H1 (cell line): ENCODE results near the gene GPR25. TPM values are rescaled to one million over a fixed set of nuclear protein-coding genes. Genes with fewer than 3 reads are reported as not detected.

Experiments used
- CTCF ChIA-PET: fragments of 300-600 bp; sonication (Branson Sonifier 250); formaldehyde crosslinking; loops from one replicate; lab custom pipeline; 2021; ENCODE audit not compliant: partially characterized antibody; lab: Charles Lee
- POLR2A ChIA-PET: fragments of 300-600 bp; sonication (Branson Sonifier 250); formaldehyde crosslinking; loops from one replicate; lab custom pipeline; 2021; ENCODE audit warnings: inconsistent platforms; ENCODE audit not compliant: partially characterized antibody; lab: Charles Lee
- DNase-seq, 2 experiments: peaks; one replicate each; pipeline versions ENCODE4 v3.0.0 to v3.0.0-alpha.2; 2010 to 2022; ENCODE audit warnings: low spot score in 2 of 2, low read depth in 1 of 2, mixed read lengths in 1 of 2
- FAIRE-seq: peaks from 2 replicates; lab custom pipeline; 2011; peaks lifted over from hg19 to GRCh38; lab: Jason Lieb, UNC
- H2AFZ ChIP-seq: 2 replicates; pipeline ENCODE4 v1.8.1; 2012; ENCODE audit warnings: low read length, inconsistent platforms
- H2AK5ac ChIP-seq: 2 replicates; pipeline ENCODE4 v1.6.1; 2013; ENCODE audit warnings: low read depth, low read length
- H2BK120ac ChIP-seq: replicated peaks from 2 replicates; pipeline ENCODE3; 2013; ENCODE audit warnings: low read depth, low read length, inconsistent platforms
- H2BK12ac ChIP-seq: 2 replicates; pipeline ENCODE4 v1.6.1; 2013; ENCODE audit warnings: low read depth, low read length
- H2BK15ac ChIP-seq: 2 replicates; pipeline ENCODE4 v1.6.1; 2013; ENCODE audit warnings: low read length
- H2BK20ac ChIP-seq: 2 replicates; pipeline ENCODE4 v1.6.1; 2013; ENCODE audit warnings: low read length
- H2BK5ac ChIP-seq: 2 replicates; pipeline ENCODE4 v1.6.1; 2013; ENCODE audit warnings: low read depth, low read length
- H3K14ac ChIP-seq: 2 replicates; pipeline ENCODE4 v1.6.1; 2013; ENCODE audit warnings: inconsistent platforms; ENCODE audit not compliant: insufficient read length
- H3K18ac ChIP-seq: 2 replicates; pipeline ENCODE4 v1.6.1; 2013; ENCODE audit warnings: low read length; ENCODE audit errors: extremely low read depth
- H3K23ac ChIP-seq: 2 replicates; pipeline ENCODE4 v1.6.1; 2013; ENCODE audit warnings: inconsistent platforms; ENCODE audit not compliant: insufficient read length
- H3K23me2 ChIP-seq: 2 replicates; pipeline ENCODE4 v1.6.1; 2013; ENCODE audit warnings: low read depth, low read length
- H3K27ac ChIP-seq: 2 replicates; pipeline ENCODE4 v1.6.1; 2011; ENCODE audit warnings: low read depth, low read length, inconsistent platforms
- H3K27me3 ChIP-seq, 4 experiments: replicated peaks in 1 of 4; 1 replicate in 1 of 4; 2 replicates in 3 of 4; pipeline versions ENCODE4 v1.6.1 to v1.8.1; 2011 to 2013; ENCODE audit warnings: low read length in 3 of 4, mild to moderate bottlenecking in 3 of 4, inconsistent platforms in 2 of 4, mixed read lengths in 2 of 4, moderate library complexity in 1 of 4; ENCODE audit not compliant: control insufficient read depth in 3 of 4, insufficient read depth in 3 of 4; ENCODE audit errors: extremely low read depth in 1 of 4
- H3K36me3 ChIP-seq, 4 experiments: 2 replicates each; pipeline versions ENCODE4 v1.6.1 to v1.8.1; 2011 to 2013; ENCODE audit warnings: mild to moderate bottlenecking in 4 of 4, low read length in 3 of 4, moderate library complexity in 2 of 4, control low read depth in 1 of 4, inconsistent platforms in 1 of 4; ENCODE audit not compliant: insufficient read depth in 4 of 4, control insufficient read depth in 2 of 4
- H3K4ac ChIP-seq: replicated peaks from 2 replicates; pipeline ENCODE3; 2013; ENCODE audit warnings: low read length, low read depth, mixed read lengths, inconsistent platforms; ENCODE audit not compliant: insufficient read length
- H3K4me1 ChIP-seq, 4 experiments: replicated peaks in 1 of 4; 1 replicate in 1 of 4; 2 replicates in 3 of 4; pipeline versions ENCODE4 v1.6.1 to v1.8.1; 2011 to 2013; ENCODE audit warnings: low read length in 3 of 4, inconsistent platforms in 2 of 4, mixed read lengths in 1 of 4; ENCODE audit not compliant: insufficient read depth in 4 of 4, control insufficient read depth in 3 of 4
- H3K4me2 ChIP-seq, 2 experiments: 2 replicates each; pipeline versions ENCODE4 v1.6.1 to v1.8.1; 2011 to 2013; ENCODE audit warnings: low read depth in 2 of 2, low read length in 2 of 2, control low read depth in 1 of 2, inconsistent platforms in 1 of 2, mild to moderate bottlenecking in 1 of 2; ENCODE audit not compliant: insufficient read depth in 1 of 2
- H3K4me3 ChIP-seq, 4 experiments: fragments of 200-600, 300-600 bp in 1 of 4; sonication (generic), shearing (Covaris generic), sonication (Bioruptor Twin) in 1 of 4; 2 replicates each; pipeline versions ENCODE4 v1.5.1 to v1.8.1; 2011 to 2016; ENCODE audit warnings: low read length in 4 of 4, low read depth in 3 of 4, control low read depth in 2 of 4, inconsistent platforms in 2 of 4, mild to moderate bottlenecking in 2 of 4, mixed read lengths in 1 of 4, moderate library complexity in 1 of 4; ENCODE audit not compliant: insufficient read depth in 2 of 4; ENCODE audit errors: extremely low read depth in 1 of 4
- H3K56ac ChIP-seq: replicated peaks from 2 replicates; pipeline ENCODE3; 2013; ENCODE audit warnings: low read depth, mild to moderate bottlenecking, mixed read lengths, low read length, inconsistent platforms; ENCODE audit not compliant: insufficient read length
- H3K79me1 ChIP-seq: 2 replicates; pipeline ENCODE4 v1.6.1; 2013; ENCODE audit warnings: low read depth, low read length, control low read depth
- H3K79me2 ChIP-seq, 2 experiments: 2 replicates each; pipeline versions ENCODE4 v1.6.1 to v1.8.1; 2012 to 2013; ENCODE audit warnings: low read length in 2 of 2, mild to moderate bottlenecking in 2 of 2, inconsistent platforms in 1 of 2; ENCODE audit not compliant: insufficient read depth in 2 of 2, control insufficient read depth in 1 of 2
- H3K9ac ChIP-seq, 4 experiments: replicated peaks in 1 of 4; 1 replicate in 1 of 4; 2 replicates in 3 of 4; pipeline versions ENCODE4 v1.6.1 to v1.8.1; 2011 to 2013; ENCODE audit warnings: low read depth in 3 of 4, low read length in 3 of 4, control low read depth in 2 of 4, mild to moderate bottlenecking in 2 of 4, moderate library complexity in 2 of 4, inconsistent platforms in 1 of 4; ENCODE audit errors: extremely low read depth in 1 of 4
- H3K9me3 ChIP-seq, 2 experiments: 2 replicates each; pipeline versions ENCODE4 v1.6.1 to v1.8.1; 2012 to 2013; ENCODE audit warnings: mild to moderate bottlenecking in 2 of 2, moderate library complexity in 2 of 2, control low read depth in 1 of 2, inconsistent platforms in 1 of 2, low read depth in 1 of 2, low read length in 1 of 2, mixed read lengths in 1 of 2; ENCODE audit not compliant: insufficient read depth in 2 of 2
- H4K20me1 ChIP-seq, 2 experiments: replicated peaks in 1 of 2; 2 replicates each; pipeline versions ENCODE3 to v1.8.1; 2011 to 2013; ENCODE audit warnings: inconsistent platforms in 2 of 2, low read length in 2 of 2, mild to moderate bottlenecking in 1 of 2; ENCODE audit not compliant: insufficient read depth in 2 of 2, control insufficient read depth in 1 of 2
- H4K5ac ChIP-seq: 2 replicates; pipeline ENCODE4 v1.6.1; 2013; ENCODE audit warnings: low read length, low read depth, mixed read lengths, inconsistent platforms; ENCODE audit not compliant: insufficient read length
- H4K8ac ChIP-seq: 2 replicates; pipeline ENCODE4 v1.8.0; 2013; ENCODE audit warnings: mild to moderate bottlenecking, moderate library complexity, low read length, inconsistent platforms; ENCODE audit not compliant: insufficient read depth; ENCODE audit errors: extremely low read depth
- H4K91ac ChIP-seq: replicated peaks from 2 replicates; pipeline ENCODE3; 2013; ENCODE audit warnings: low read length, mixed read lengths, inconsistent platforms; ENCODE audit not compliant: insufficient read length
- KDM5A ChIP-seq: fragments of 200-600 bp; IDR thresholded peaks from 2 replicates; pipeline ENCODE4 v1.7.1; 2012; ENCODE audit warnings: mild to moderate bottlenecking, low read length, inconsistent platforms, mixed read lengths
- WGBS, 2 experiments: shearing (Covaris generic) in 1 of 2; methylation state at CpG; one replicate each; pipeline versions ENCODE4 v1.1.6 to v1.1.7; 2013 to 2015; ENCODE audit warnings: low lambda C conversion rate in 2 of 2, mixed read lengths in 2 of 2, inconsistent platforms in 1 of 2, low coverage in 1 of 2, missing lambda C conversion rate in 1 of 2; ENCODE audit not compliant: insufficient replicate concordance in 2 of 2, insufficient coverage in 1 of 2, insufficient read length in 1 of 2; ENCODE audit errors: extremely low coverage in 1 of 2, missing lambda C conversion rate in 1 of 2; 5-methylcytosine and 5-hydroxymethylcytosine counted together
- long read RNA-seq, 2 experiments: library from RNA in 1 of 2; library from capped mRNA in 1 of 2; stranded (forward); transcript quantifications; one replicate each; pipeline ENCODE4 v2.0.0, GENCODE V29; 2021; ENCODE audit warnings: inconsistent platforms in 1 of 2
- polyA minus RNA-seq, 3 experiments: library from RNA; depleted of rRNA, polyadenylated mRNA; stranded (reverse); fragments of >200 nt; gene quantifications; 1 replicate in 2 of 3; 2 replicates in 1 of 3; pipeline ENCODE4 v1.2.3, GENCODE V29; 2011
- polyA plus RNA-seq, 7 experiments: library from polyadenylated mRNA; depleted of rRNA in 3 of 7; stranded (reverse) in 5 of 7; unstranded in 2 of 7; fragments of >200 nt in 5 of 7; fragments of 200-250 nt in 2 of 7; gene quantifications; 1 replicate in 5 of 7; 2 replicates in 1 of 7; 4 replicates in 1 of 7; pipeline versions ENCODE4 v1.2.1 to v1.2.3, GENCODE V29; 2011 to 2013; ENCODE audit warnings: missing spikeins in 2 of 7, mixed read lengths in 2 of 7
- total RNA-seq: library from RNA; stranded (reverse); fragmentation: NEBNext Ultra II Directional; extraction: Animal tissue kit (Norgen Biotek cat#: 25700); gene quantifications from 2 replicates; pipeline ENCODE4 v1.2.1, GENCODE V29; 2021

The GPR25 gene, protein sequence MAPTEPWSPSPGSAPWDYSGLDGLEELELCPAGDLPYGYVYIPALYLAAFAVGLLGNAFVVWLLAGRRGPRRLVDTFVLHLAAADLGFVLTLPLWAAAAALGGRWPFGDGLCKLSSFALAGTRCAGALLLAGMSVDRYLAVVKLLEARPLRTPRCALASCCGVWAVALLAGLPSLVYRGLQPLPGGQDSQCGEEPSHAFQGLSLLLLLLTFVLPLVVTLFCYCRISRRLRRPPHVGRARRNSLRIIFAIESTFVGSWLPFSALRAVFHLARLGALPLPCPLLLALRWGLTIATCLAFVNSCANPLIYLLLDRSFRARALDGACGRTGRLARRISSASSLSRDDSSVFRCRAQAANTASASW
- total RNA-seq: not detected in 2 replicates
- polyA plus RNA-seq (2011; rRNA removed): not detected in 2 replicates
- not detected for polyA plus RNA-seq (2011; cell fraction: cytosol; rRNA removed)
- not detected for polyA plus RNA-seq (2011; cell fraction: nucleus; rRNA removed)
- not detected in 4 replicates for polyA plus RNA-seq (2012, experiment 1 of 2)
- not detected for polyA plus RNA-seq (2012, experiment 2 of 2)
- not detected for polyA plus RNA-seq (2013, experiment 1 of 2)
- 0.04 TPM for polyA plus RNA-seq (2013, experiment 2 of 2)
- not detected in 2 replicates for polyA minus RNA-seq (2011; rRNA and poly(A)+ RNA removed)
- not detected for polyA minus RNA-seq (2011; cell fraction: cytosol; rRNA and poly(A)+ RNA removed)
- not detected for polyA minus RNA-seq (2011; cell fraction: nucleus; rRNA and poly(A)+ RNA removed)
- long read RNA-seq, experiment 1: 0 reads
- long read RNA-seq, experiment 2: 0 reads

DNA sequence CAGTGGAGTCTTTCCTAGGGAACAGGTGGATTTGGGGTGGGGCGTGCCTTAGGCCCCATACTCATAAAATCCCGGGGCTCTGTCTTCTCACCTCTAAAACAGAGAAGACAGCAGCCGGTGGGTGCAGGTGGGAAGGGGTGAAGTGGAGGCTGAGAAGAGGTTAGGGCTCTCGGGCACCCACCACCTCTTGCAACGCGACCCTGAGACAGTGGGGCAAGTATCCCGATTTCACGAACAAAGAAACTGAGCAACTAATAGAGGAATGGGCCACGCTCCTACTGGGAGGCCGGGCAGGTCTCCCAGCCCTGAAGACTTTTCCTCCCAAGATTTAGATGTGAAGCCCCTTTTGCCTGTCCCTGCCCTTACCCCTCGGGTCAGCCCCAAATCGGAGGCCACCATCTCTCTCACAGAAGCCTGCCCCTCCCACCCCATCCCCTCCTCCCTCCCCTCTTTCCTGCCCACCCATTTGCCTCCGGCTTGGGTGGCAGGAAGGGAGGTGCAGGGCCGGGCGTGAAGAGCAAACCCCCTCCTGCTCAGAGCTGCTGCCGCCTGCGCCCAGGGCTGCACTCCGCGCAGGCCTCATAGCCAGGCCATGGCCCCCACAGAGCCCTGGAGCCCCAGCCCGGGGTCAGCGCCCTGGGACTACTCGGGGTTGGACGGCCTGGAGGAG, at the start of gene GPR25:
TSS of gene GPR25 (plus strand) at position 536 of the 670 bp plus-strand sequence. CDS start at position 593, 57 bp downstream.
- H4K20me1 ChIP-seq: no peaks in the 10 kb centered on the region
- H3K4me3 ChIP-seq: no peak within 1 kb of the TSS
- no peak within 1 kb of the TSS; the same call in 1 of the 2 replicates for H3K18ac ChIP-seq
- no peak within 1 kb of the TSS for H3K4me2 ChIP-seq
- H3K4me1 ChIP-seq: peaks cover 0 to 8% (median 4%) of the 10 kb centered on the region in 4 experiments; a peak in 4 of 7 replicates
- no peak within 1 kb of the TSS for H2BK15ac ChIP-seq
- H3K79me1 ChIP-seq: no peaks in the 10 kb centered on the region
- no peaks in the 10 kb centered on the region for H3K27me3 ChIP-seq
- H2AK5ac ChIP-seq: no peak within 1 kb of the TSS
- no peak within 1 kb of the TSS for H3K14ac ChIP-seq
- no peak within 1 kb of the TSS for H2BK5ac ChIP-seq
- no peak within 1 kb of the TSS for H3K23ac ChIP-seq
- H3K79me2 ChIP-seq: no peaks in the 10 kb centered on the region
- H3K27ac ChIP-seq: no peak within 1 kb of the TSS
- H4K5ac ChIP-seq: no peak within 1 kb of the TSS
- H3K9me3 ChIP-seq: no peaks in the 10 kb centered on the region
- no peaks in the 10 kb centered on the region for H3K36me3 ChIP-seq
- no peak within 1 kb of the TSS for H2BK12ac ChIP-seq
- FAIRE-seq (no peak), DNase-seq (peak in 1 of 2 experiments; percentile 37)
- POLR2A ChIA-PET: interaction anchor here (0.6 to 3.1 kb wide), 3 partner anchors 20 to 122 kb away, joined by 3 to 31 read pairs (median 3); partner anchors contain the start of gene INAVA
- no peak within 1 kb of the TSS for H4K91ac ChIP-seq
- no peak within 1 kb of the TSS for H3K56ac ChIP-seq
- H2BK20ac ChIP-seq: no peak within 1 kb of the TSS
- peak within 1 kb of the TSS; percentile 70 for H4K8ac ChIP-seq
- WGBS, 2 experiments: 92% methylated on average over 18 of the region's 23 CpGs; no CpG with 5 or more reads in 1 of the 2 experiments
- no peak within 1 kb of the TSS for H3K4ac ChIP-seq
- 0 out of 2 replicates have a peak within 1 kb of the TSS, but pooled peaks have one; percentile 2 for H2AFZ ChIP-seq
- H3K23me2 ChIP-seq: no peaks in the 10 kb centered on the region
- CTCF ChIA-PET: interaction anchor here (1.0 to 1.9 kb wide), 2 partner anchors 18 to 100 kb away, joined by 4 to 9 read pairs; no protein-coding TSS in a partner anchor
- H3K9ac ChIP-seq: no peak within 1 kb of the TSS
- no peak within 1 kb of the TSS for H2BK120ac ChIP-seq
- no peak for TF ChIP-seq KDM5A
